Testis (tissue), 3 donors: Measurements from ENCODE around the gene MARCHF9. TPM values are rescaled to one million over a fixed set of nuclear protein-coding genes. Genes with fewer than 3 reads are reported as not detected.

Experiments
- DNase-seq: peaks from one replicate; pipeline ENCODE4 v3.0.0-alpha.2; 2019
- H3K27ac ChIP-seq, 2 donors: fragments of 200-600 bp; sonication (generic); one replicate each; pipeline ENCODE4 v1.5.1; 2019
- H3K27me3 ChIP-seq: fragments of 200-600 bp; sonication (generic); one replicate; pipeline ENCODE4 v1.5.1; 2019
- H3K36me3 ChIP-seq: fragments of 200-600 bp; sonication (generic); one replicate; pipeline ENCODE4 v1.5.1; 2017; ENCODE audit warnings: low read depth; ENCODE audit errors: missing control alignments
- H3K4me1 ChIP-seq: fragments of 200-600 bp; sonication (generic); one replicate; pipeline ENCODE4 v1.5.1; 2019
- H3K4me3 ChIP-seq, 2 donors: fragments of 200-600 bp; sonication (generic); one replicate each; pipeline ENCODE4 v1.5.1; 2017 to 2019
- H3K9me3 ChIP-seq: fragments of 200-600 bp; sonication (generic); one replicate; pipeline ENCODE4 v1.5.1; 2017
- CTCF ChIP-seq, 3 experiments: fragments of 450-650 bp in 2 of 3; fragments of 200-600 bp in 1 of 3; sonication (generic) in 1 of 3; IDR thresholded peaks; one replicate each; pipeline ENCODE4 v1.5.1; 2016 to 2019; ENCODE audit warnings: antibody characterized with exemption in 3 of 3, mild to moderate bottlenecking in 2 of 3, moderate library complexity in 1 of 3
- POLR2A ChIP-seq: fragments of 450-650 bp; IDR thresholded peaks from one replicate; pipeline ENCODE4 v1.6.1; 2017; ENCODE audit warnings: antibody characterized with exemption, mild to moderate bottlenecking, moderate library complexity
- WGBS, 2 donors: methylation state at CpG; one replicate each; pipeline ENCODE4 v1.1.5; 2018; 5-methylcytosine and 5-hydroxymethylcytosine counted together
- intact Hi-C: fragments of 100-400 bp; cut with DNase I; formaldehyde crosslinking; loops from one replicate; pipeline ENCODE4 v1.15.1; 2023; ENCODE audit warnings: low total_unique reads
- polyA plus RNA-seq: library from polyadenylated mRNA; stranded (reverse); fragments of 350-450 nt; fragmentation: Illumina TruSeq; extraction: RNeasy Lipid Tissue Mini Kit (QIAGEN cat#74804); gene quantifications from one replicate; pipeline ENCODE4 v1.2.3, GENCODE V29; 2014; ENCODE audit warnings: low read depth, low replicate concordance; ENCODE audit not compliant: insufficient read depth
- total RNA-seq, 2 donors: library from RNA; depleted of rRNA; stranded (reverse); fragments of >200 nt; gene quantifications; one replicate each; pipeline ENCODE4 v1.2.3, GENCODE V29; 2016

Gene MARCHF9
- total and polyA plus RNA-seq, 3 donors from 2014 or later, result 8.4 to 15.1 (median 9.2) TPM

DNA sequence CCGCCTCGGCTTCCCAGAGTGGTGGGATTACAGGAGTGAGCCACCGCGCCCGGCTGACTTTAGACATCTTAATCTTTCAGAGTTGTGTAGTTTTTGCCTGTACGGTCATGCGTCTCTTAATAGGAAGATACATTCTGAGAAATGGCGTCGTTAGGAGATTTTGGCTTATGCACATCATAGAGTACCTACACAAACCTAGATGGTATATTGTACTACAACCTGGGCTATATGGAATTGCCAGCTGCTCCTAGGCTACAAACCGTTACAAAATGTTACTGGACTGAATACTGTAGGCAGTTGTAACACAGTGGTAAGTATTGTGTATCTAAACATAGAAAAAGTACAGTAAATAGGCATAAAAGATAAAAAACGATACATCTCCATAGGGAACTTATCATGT lies 29.0 kb downstream of the MARCHF9 start:
- no peaks in the 10 kb centered on the region for H3K9me3 ChIP-seq
- H3K4me1 ChIP-seq, result peaks cover 10% of the 10 kb centered on the region
- no peaks in the 10 kb centered on the region for H3K36me3 ChIP-seq
- no peak for TF ChIP-seq POLR2A
- TF ChIP-seq CTCF (IDR thresholded peaks at IDR 0.05), result no peak
- DNase-seq, result no peak
- no peaks in the 10 kb centered on the region for H3K27me3 ChIP-seq
- peak overlapping the region in 1 of 2 donors; percentile 87 for H3K4me3 ChIP-seq
- no peak overlapping the region for H3K27ac ChIP-seq
- WGBS, 2 donors, result 64 to 79% methylated on average over 11 of the region's 11 CpGs
- intact Hi-C loops, result no loop called here

DNA sequence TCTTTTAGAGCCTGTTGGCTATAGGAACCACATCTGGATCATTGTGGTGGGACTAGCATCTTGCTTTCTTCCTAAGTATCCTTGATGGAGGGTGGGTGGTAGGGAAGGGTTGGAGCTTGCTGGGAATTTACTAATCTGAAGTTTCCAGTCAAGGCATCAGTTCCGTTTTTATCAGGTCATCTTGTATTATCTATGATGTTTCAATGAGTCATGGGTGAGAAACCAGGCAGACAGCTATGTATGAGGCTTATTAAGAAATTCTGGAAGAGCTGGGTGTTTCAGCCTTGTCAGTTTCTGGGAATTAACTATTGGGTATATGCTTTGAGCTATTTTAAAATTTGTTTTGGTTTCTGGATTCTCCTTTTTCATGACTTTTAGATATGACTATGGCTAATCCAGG lies 39.0 kb downstream of the MARCHF9 start:
- Histone ChIP-seq H3K9me3 (no peaks in the 10 kb centered on the region), H3K4me1 (no peaks in the 10 kb centered on the region), H3K27me3 (no peaks in the 10 kb centered on the region), H3K27ac (no peak overlapping the region), H3K4me3 (no peak overlapping the region), H3K36me3 (no peaks in the 10 kb centered on the region)
- no peak for TF ChIP-seq POLR2A
- no peak for TF ChIP-seq CTCF (IDR thresholded peaks at IDR 0.05)
- WGBS, 2 donors, result 76 to 80% methylated on average over 1 of the region's 1 CpG
- intact Hi-C loops, result no loop called here
- no peak for DNase-seq

DNA sequence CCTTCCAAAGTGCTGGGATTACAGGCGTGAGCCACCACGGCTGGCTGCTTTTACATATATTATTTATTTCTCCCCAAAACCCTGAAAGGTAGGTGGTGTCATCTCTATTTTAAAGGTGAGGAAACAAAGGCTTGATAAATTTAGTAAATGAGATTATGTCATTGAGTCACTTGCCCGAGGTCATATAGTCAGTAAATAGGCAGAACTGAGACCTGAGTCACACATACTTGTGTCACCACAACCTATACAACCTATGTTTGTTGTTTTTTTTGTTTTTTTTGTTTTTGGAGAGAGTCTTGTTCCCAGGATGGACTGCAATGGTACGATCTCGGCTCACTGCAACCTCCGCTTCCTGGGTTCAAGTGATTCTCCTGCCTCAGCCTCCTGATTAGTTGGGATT lies 40.5 kb downstream of the MARCHF9 start:
- Histone ChIP-seq H3K9me3 (no peaks in the 10 kb centered on the region), H3K4me3 (no peak overlapping the region), H3K4me1 (no peaks in the 10 kb centered on the region), H3K36me3 (no peaks in the 10 kb centered on the region), H3K27ac (no peak overlapping the region), H3K27me3 (no peaks in the 10 kb centered on the region)
- DNase-seq, result no peak
- WGBS, 2 donors, result 90 to 95% methylated on average over 6 of the region's 6 CpGs
- intact Hi-C loops, result no loop called here
- TF ChIP-seq CTCF (IDR thresholded peaks at IDR 0.05) (no peak), POLR2A (no peak)

DNA sequence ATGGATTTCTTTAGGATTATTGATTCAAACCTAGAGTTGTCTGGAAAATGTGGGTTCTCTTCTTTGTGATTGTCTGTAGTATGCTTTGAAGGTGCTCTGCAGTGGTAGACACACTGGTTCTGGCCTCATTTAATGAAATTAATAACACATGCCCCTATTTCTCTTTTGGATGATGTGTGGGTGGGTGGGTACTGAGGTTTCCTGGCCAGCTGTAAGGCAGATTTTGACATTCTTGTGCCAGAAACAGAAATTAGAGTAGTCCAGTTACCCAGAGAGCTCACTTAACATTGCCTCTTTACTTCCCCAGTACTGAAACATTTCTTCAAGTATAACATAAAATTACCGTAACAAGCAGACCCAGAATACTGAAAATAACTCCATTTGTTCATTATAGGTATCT lies 42.1 kb downstream of the MARCHF9 start:
- Histone ChIP-seq H3K36me3 (no peaks in the 10 kb centered on the region), H3K4me1 (no peaks in the 10 kb centered on the region)
- WGBS, 2 donors, result 97 to 100% methylated on average over 1 of the region's 1 CpG

More for the DNA sequence above, 42.1 kb downstream of the MARCHF9 start:
- no peak overlapping the region for H3K4me3 ChIP-seq
- intact Hi-C loops, result no loop called here
- no peaks in the 10 kb centered on the region for H3K9me3 ChIP-seq
- H3K27ac ChIP-seq, result no peak overlapping the region
- TF ChIP-seq POLR2A, result no peak
- no peak for TF ChIP-seq CTCF (IDR thresholded peaks at IDR 0.05)
- H3K27me3 ChIP-seq, result no peaks in the 10 kb centered on the region
- DNase-seq, result no peak
